Caco-2 (cell line): ENCODE data around the gene BCAS3. TPM values are rescaled to one million over a fixed set of nuclear protein-coding genes. Genes with fewer than 3 reads are reported as not detected.
"Not testable (repeated sequence)": the region's sequence is repeated elsewhere in the genome, so short reads cannot be mapped to it uniquely, and the experiment has no call there.

ENCODE experiments used
- BruUV-seq: library from RNA; stranded (reverse); fragments of 400-500 nt; replicated peaks from 2 replicates; lab custom pipeline; 2021; lab: Mats Ljungman, UMichigan
- CTCF ChIA-PET: fragments of 300-600 bp; sonication (Branson Sonifier 250); formaldehyde crosslinking; loops from one replicate; lab custom pipeline; 2022; ENCODE audit warnings: antibody characterized with exemption; lab: Charles Lee
- POLR2A ChIA-PET: fragments of 300-600 bp; sonication (Branson Sonifier 250); formaldehyde crosslinking; loops from one replicate; lab custom pipeline; 2022; ENCODE audit warnings: antibody characterized with exemption; lab: Charles Lee
- DNase-seq, 2 experiments: peaks; one replicate each; pipeline versions ENCODE4 v3.0.0 to v3.0.0-alpha.2; 2020 to 2022
- H3K27me3 ChIP-seq: replicated peaks from 2 replicates; pipeline ENCODE4 v1.6.0; 2011; ENCODE audit warnings: low read length; ENCODE audit not compliant: control insufficient read depth, insufficient read depth
- H3K36me3 ChIP-seq: 2 replicates; pipeline ENCODE4 v1.5.1; 2011; ENCODE audit warnings: low read length; ENCODE audit not compliant: control insufficient read depth, insufficient read depth
- H3K4me1 ChIP-seq: fragments of 250-450 bp; sonication (Bioruptor Pico); 2 replicates; pipeline ENCODE4 v1.5.1; 2020; ENCODE audit warnings: mild to moderate bottlenecking
- H3K4me3 ChIP-seq: 2 replicates; pipeline ENCODE4 v1.5.1; 2011; ENCODE audit warnings: low read depth, mild to moderate bottlenecking, control low read depth, low read length
- H3K9me3 ChIP-seq: fragments of 250-450 bp; sonication (Bioruptor Pico); 2 replicates; pipeline ENCODE4 v1.5.1; 2020; ENCODE audit warnings: mild to moderate bottlenecking, moderate library complexity
- H3K27ac Mint-ChIP-seq: one replicate; pipeline ENCODE4 v1.8.0; 2022; ENCODE audit warnings: mixed read lengths; ENCODE audit not compliant: unreplicated experiment
- H3K27me3 Mint-ChIP-seq: one replicate; pipeline ENCODE4 v1.8.0; 2022; ENCODE audit warnings: mixed read lengths; ENCODE audit not compliant: insufficient read depth, unreplicated experiment
- H3K36me3 Mint-ChIP-seq: one replicate; pipeline ENCODE4 v1.8.0; 2022; ENCODE audit warnings: mild to moderate bottlenecking, mixed read lengths; ENCODE audit not compliant: insufficient read depth, unreplicated experiment
- H3K4me1 Mint-ChIP-seq: one replicate; pipeline ENCODE4 v1.8.0; 2022; ENCODE audit warnings: low read depth, mixed read lengths; ENCODE audit not compliant: unreplicated experiment
- H3K4me3 Mint-ChIP-seq: one replicate; pipeline ENCODE4 v1.8.0; 2022; ENCODE audit warnings: mild to moderate bottlenecking, moderate library complexity, mixed read lengths; ENCODE audit not compliant: unreplicated experiment
- H3K9me3 Mint-ChIP-seq: one replicate; pipeline ENCODE4 v1.8.0; 2022; ENCODE audit warnings: mixed read lengths; ENCODE audit not compliant: unreplicated experiment
- intact Hi-C: fragments of 100-400 bp; cut with micrococcal nuclease; formaldehyde crosslinking; loops from one replicate; pipeline ENCODE4 v1.10.0; 2022; ENCODE audit not compliant: unreplicated experiment
- total RNA-seq: library from RNA; stranded (reverse); gene quantifications from 2 replicates; pipeline ENCODE4 v1.2.3, GENCODE V29; 2022
- TF ChIP-seq, protein P1 (sequence below), 2 experiments: fragments of 200-600 bp in 1 of 2; IDR thresholded peaks; 1 replicate in 1 of 2; 2 replicates in 1 of 2; pipeline versions ENCODE4 v1.5.1 to v1.8.0; 2011 to 2022; ENCODE audit warnings: antibody characterized with exemption in 1 of 2, control low read depth in 1 of 2, inconsistent platforms in 1 of 2, low read depth in 1 of 2, low read length in 1 of 2, mild to moderate bottlenecking in 1 of 2, moderate library complexity in 1 of 2; ENCODE audit not compliant: insufficient read depth in 1 of 2, severe bottlenecking in 1 of 2, unreplicated experiment in 1 of 2

Gene BCAS3
- total RNA-seq, 1 experiment from 2014 or later = 44.1 TPM

DNA sequence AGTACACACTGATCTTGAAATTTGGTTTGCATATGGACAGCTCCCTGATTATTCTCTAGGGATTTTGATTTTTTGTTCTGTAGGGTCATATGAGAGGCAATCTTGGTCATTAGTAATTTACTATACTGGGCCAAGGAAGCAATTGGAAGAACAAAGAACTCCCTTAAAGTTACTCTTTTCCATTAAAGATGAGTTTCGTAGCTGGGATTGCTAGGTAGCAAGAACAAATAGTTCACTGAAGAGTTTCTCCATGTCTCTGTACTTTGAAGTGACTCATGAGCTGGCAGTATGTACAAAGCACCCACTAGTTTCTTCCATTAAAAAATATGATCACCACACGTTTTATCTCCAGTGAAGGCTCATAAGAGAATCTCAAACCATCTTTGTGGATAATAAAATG is 6.2 kb upstream of the BCAS3 start:
- peaks cover 9% of the 10 kb centered on the region for H3K4me1 Mint-ChIP-seq

DNA sequence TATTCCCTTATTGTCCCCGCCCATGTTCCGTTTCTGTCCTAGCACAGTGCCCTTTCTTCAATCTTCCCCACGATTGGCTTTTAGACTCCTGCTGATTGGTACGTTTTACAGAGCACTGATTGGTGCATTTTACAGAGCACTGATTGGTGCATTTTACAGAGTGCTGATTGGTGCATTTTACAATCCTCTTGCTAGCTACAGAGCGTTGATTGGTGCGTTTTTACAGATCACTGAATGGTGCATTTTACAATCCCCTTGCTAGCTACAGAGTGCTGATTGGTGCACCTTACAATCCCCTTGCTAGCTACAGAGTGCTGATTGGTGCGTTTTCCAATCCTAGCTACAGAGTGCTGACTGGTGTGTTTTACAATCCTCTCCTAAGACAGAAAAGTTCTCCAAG is 3.0 kb upstream of the BCAS3 start:
- H3K36me3 Mint-ChIP-seq, H3K36me3 ChIP-seq, H3K4me1 ChIP-seq, H3K4me3 Mint-ChIP-seq, H3K9me3 ChIP-seq, intact Hi-C loops, H3K4me3 ChIP-seq, H3K27me3 Mint-ChIP-seq, BruUV-seq, H3K27ac Mint-ChIP-seq, POLR2A ChIA-PET, H3K27me3 ChIP-seq, H3K9me3 Mint-ChIP-seq, CTCF ChIA-PET: not testable (repeated sequence)
- H3K4me1 Mint-ChIP-seq = peaks cover 14% of the 10 kb centered on the region
- peak in 1 of 2 experiments; percentile 7 for DNase-seq

More for the DNA sequence above, 6.2 kb upstream of the BCAS3 start:
- H3K27ac Mint-ChIP-seq = no peak overlapping the region
- H3K4me3 ChIP-seq = no peak overlapping the region
- CTCF ChIA-PET = no interaction called here
- no peaks in the 10 kb centered on the region for H3K4me1 ChIP-seq
- peaks cover 6% of the 10 kb centered on the region for H3K36me3 Mint-ChIP-seq
- no peaks in the 10 kb centered on the region for H3K9me3 ChIP-seq
- H3K9me3 Mint-ChIP-seq = no peaks in the 10 kb centered on the region
- intact Hi-C loops = no loop called here
- TF ChIP-seq, protein P1, sequence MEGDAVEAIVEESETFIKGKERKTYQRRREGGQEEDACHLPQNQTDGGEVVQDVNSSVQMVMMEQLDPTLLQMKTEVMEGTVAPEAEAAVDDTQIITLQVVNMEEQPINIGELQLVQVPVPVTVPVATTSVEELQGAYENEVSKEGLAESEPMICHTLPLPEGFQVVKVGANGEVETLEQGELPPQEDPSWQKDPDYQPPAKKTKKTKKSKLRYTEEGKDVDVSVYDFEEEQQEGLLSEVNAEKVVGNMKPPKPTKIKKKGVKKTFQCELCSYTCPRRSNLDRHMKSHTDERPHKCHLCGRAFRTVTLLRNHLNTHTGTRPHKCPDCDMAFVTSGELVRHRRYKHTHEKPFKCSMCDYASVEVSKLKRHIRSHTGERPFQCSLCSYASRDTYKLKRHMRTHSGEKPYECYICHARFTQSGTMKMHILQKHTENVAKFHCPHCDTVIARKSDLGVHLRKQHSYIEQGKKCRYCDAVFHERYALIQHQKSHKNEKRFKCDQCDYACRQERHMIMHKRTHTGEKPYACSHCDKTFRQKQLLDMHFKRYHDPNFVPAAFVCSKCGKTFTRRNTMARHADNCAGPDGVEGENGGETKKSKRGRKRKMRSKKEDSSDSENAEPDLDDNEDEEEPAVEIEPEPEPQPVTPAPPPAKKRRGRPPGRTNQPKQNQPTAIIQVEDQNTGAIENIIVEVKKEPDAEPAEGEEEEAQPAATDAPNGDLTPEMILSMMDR (IDR thresholded peaks at IDR 0.05; ENCODE audit: insufficient read depth in 1 of 2, low read depth in 1 of 2, low read length in 1 of 2, severe bottlenecking in 1 of 2, unreplicated experiment in 1 of 2) = no peak
- no peaks in the 10 kb centered on the region for H3K36me3 ChIP-seq
- no peak overlapping the region for H3K4me3 Mint-ChIP-seq
- no peaks in the 10 kb centered on the region for H3K27me3 ChIP-seq
- no TSS peak for BruUV-seq
- DNase-seq = no peak
- H3K27me3 Mint-ChIP-seq = no peaks in the 10 kb centered on the region
- POLR2A ChIA-PET = no interaction called here

DNA sequence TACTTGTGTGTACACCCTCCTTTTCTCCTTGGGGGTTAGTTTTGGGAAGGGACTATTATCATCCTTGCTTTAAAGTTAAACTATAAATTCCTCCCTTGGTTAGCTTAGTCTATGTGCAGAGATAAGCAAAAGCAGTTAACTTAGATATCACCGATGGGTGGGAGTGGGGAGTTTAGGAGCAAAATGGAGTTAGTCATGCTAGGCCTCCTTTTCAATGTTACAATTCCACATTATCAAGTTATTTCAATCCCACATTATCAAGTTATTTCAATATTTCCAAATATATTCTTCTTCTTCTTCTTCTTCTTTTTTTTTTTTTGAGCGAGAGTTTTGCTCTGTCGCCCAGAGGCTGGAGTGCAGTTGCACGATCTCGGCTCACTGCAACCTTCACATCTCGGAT is 1.7 kb upstream of the BCAS3 start:
- no peaks in the 10 kb centered on the region for H3K27me3 Mint-ChIP-seq
- Histone ChIP-seq H3K36me3 (no peaks in the 10 kb centered on the region), H3K4me3 (no peak overlapping the region), H3K4me1 (0 out of 2 replicates have a peak, but pooled peaks cover 3% of the 10 kb centered on the region), H3K9me3 (no peaks in the 10 kb centered on the region), H3K27me3 (no peaks in the 10 kb centered on the region)
- no TSS peak for BruUV-seq
- ChIA-PET POLR2A (no interaction called here), CTCF (no interaction called here)
- TF ChIP-seq, protein P1 (IDR thresholded peaks at IDR 0.05; ENCODE audit: insufficient read depth in 1 of 2, low read depth in 1 of 2, low read length in 1 of 2, severe bottlenecking in 1 of 2, unreplicated experiment in 1 of 2) = no peak
- H3K4me1 Mint-ChIP-seq = peaks cover 14% of the 10 kb centered on the region
- H3K36me3 Mint-ChIP-seq = peaks cover 10% of the 10 kb centered on the region
- no peak overlapping the region for H3K27ac Mint-ChIP-seq
- no peak overlapping the region for H3K4me3 Mint-ChIP-seq
- H3K9me3 Mint-ChIP-seq = no peaks in the 10 kb centered on the region
- intact Hi-C loops = loop anchor here (2.0 kb wide), 1 partner anchor 75 kb away; the partner anchor contains the start of gene PPM1D
- no peak for DNase-seq
